Stimulated activated CD8-positive, alpha-beta memory T cell treated with anti-CD3 and anti-CD28 coated beads, Interleukin-15, amount 100 ng/mL, for 48 hours (primary cell): ENCODE measurements around the gene ASAP2.

ENCODE experiments used
- DNase-seq, 2 donors: peaks; one replicate each; pipeline ENCODE4 v3.0.0-alpha.2; 2020; ENCODE audit warnings: low read depth in 2 of 2

The ASAP2 gene

GRCh38 chr2:9403924-9404323 is 197.3 kb downstream of the ASAP2 start:
- DNase-seq, result no peak

DNA sequence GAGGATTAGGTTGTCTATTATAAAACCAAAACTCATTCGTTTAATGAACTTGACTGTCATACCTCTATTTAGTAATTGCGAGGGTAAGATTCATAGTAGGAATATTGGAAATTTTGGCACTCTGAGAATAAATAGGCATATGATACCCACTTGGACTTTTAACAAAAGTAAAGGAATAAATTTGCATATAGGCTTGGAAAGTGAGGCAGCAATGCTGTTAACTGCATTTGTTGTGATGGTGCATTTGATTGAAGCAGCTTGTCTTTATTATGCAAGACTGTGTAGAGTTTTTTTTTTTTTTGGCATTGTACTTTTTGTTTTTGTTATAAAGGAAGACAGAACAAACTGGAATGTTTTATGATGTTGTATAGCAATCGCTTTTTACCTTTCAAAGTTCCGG is 197.8 kb downstream of the ASAP2 start:
- DNase-seq, result no peak

DNA sequence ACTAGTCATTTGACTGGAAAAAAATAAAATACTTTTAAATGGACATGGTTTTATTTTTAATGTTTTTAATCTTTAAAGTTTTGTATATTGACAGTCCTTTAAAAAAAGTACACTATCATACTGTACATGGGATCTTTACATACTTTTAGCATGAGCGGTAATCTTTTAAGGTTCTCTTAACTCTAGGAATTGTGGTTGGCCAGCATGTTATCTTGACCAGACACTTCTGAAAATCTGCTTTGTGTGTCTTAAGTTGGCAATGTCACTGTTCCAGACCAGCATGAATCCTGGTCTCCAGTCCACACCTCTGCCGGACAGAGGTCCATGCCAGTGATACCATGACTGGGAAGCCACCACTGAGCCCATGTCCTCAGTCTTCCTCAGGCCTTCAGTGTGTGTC is 199.0 kb downstream of the ASAP2 start:
- DNase-seq, result no peak

DNA sequence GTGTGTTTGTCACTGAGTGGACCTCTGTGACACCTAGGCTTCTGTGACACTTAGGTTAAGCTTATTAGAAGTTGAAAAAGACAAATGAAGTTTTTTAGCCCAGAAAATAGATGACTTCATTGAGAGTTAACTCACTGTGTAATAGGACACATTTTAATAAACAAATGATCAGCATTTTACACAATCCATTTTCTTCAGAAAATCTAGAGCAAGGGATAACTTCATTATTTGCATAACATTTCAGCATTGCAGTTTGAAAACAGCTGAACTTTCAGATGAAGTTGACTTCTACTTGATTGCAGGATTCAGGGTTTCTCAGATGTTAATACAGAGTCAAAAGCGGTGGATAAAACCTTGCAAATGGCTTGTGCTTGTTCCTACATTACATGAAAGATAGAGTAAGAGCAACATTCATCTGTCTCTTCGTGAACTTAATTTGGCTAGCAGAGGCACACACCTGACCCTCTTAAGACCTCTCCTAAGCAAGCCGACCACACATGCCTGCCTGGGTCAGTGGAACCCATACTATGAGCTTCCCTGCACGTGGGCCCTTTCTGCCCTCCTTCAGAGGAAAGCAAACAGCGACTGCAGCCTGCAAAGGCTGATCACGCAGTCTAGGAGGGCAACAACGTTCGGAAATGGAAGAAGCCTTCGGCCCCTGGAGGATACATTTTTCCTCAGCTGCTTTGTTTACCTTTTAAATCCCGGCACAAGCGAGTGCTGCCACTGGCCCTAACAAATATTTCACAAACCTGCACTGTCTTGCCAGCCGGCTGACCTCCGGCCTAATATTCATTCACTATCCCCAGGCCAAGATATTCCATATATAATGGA is 200.1 kb downstream of the ASAP2 start:
- DNase-seq, result no peak

DNA sequence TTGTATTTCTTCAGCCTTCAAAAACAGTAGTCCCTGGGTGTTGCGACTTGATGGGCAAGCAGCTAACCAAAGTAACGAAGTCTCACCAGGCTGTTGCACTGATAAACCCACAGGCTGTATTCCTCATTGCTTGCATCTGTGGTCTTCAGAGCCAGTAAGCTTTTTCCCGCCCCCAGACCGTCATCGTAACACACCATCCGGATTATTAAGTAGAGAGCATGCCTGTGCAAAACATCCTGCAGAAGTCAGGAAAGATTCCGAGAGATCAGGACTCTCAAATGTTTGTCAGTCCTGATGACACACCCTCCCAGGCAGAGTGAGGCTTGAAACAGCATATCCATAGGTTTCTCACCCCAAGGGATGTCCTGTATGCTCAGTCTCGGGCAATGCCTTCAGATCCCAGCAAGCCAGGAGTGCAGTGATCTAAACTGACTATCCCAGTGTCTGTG is 200.8 kb downstream of the ASAP2 start:
- no peak for DNase-seq

DNA sequence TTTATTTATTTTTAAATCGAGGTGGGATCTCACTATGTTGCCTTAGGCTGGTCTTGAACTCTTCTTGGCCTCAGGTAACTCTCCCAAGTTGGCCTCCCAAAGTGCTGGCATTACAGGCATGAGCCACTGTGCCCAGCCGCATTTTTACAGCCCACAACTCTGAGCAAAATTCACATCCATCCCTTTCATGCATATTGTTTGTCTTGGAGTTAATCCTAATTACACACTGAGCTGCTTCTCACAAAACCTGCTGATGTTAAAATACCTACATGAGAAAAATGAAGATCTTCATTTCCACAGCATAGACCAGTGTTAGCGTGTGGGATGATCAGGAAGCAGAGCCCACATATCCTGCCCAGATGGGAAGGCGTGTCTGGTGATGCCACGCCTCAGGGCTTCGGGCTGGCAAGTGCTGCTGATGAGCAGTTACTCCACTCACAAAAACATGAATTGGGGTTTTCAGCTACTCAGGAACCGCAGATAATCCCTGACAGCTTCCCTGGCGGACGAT is 202.1 kb downstream of the ASAP2 start:
- no peak for DNase-seq

- DNase-seq, result no peak
These were observed 203.5 kb downstream of the ASAP2 start for GRCh38 chr2:9410108-9410507.

GRCh38 chr2:9412781-9413180 is 206.2 kb downstream of the ASAP2 start:
- DNase-seq, result no peak

DNA sequence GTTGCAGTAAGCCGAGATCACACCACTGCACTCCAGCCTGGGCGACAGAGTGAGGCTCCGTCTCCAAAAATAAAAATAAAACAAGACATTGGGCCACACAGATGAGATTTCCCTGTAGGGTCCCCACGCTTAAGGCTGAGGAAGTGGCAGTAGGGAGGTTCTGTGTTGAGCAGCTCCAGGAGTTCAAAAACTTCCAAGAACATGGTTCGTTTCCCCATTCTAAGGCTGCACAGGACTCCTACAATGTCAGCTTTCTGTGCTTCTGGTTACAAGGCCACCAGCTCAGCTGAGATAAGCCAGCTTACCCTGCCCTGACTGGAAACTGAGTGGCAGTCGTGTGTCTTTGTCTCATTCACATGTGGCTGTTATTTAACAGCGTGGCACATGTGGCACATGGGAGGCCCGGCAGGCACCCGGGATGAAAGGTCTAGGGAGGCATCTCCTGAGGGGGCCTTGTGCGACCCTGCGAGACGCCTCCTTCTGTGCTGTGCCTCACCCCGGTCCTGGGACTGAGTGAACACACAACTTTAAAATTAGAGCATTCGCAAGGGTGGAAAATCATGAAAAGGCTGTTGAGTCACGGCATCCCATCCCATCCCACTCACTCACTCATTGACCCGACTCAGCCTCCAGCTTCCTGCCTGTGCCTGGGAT is 209.0 kb downstream of the ASAP2 start:
- DNase-seq, result no peak

GRCh38 chr2:9416267-9416961 is 209.8 kb downstream of the ASAP2 start:
- no peak for DNase-seq

DNA sequence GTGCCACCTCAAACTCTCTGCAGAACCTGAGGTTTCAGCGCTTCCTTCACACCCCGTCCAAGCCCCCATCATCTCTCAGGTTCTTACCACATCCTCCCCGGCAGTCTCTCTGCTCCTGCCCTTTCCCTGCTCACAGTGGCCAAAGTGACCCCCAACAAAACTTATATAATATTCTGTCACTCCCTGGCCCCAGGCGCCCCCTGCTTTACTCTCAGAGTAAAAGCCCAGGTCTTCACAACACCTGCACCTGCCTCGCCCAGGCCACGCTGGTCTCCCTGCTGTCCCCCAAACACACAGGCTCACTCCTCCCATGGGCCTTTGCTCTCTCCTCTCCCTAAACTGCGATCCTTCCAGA is 210.3 kb downstream of the ASAP2 start:
- no peak for DNase-seq

DNA sequence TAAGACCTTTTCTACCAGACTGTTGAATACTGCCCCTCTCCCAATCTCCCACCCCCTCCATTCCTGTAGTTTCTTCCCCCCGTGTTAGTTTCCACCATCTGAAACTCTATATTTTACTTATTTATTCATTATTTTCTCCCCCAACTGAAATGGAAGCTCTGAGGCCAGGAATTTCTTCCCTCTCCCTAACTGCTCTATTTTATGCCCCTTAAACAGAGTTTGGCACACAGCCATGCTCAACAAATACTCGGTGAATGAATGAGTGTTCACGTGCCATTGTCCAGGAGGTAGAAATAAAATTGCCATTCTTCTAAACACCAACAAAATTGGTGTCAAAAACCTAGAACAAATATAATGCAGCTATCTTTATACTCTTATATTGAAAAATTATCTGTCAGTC is 211.1 kb downstream of the ASAP2 start:
- no peak for DNase-seq

- DNase-seq, result no peak
These were observed 212.1 kb downstream of the ASAP2 start for GRCh38 chr2:9418746-9419145.

DNA sequence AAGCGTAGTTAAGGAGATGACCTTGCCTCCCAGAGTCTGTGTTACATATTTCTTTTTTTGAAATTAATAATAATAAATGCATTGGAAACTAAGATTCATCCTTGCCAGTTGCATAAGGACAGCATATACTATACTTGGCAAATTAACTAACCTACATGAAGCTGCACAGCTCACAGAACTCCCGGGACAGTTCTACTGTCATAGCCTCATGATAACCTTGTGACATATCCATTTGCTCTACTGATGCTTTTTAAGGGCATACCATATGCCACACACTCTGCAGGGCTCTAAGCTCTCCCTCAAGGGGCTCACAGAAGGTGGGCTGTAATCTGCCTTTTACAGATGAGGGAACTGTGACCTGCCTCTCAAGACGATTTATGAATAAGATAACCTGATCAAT is 212.9 kb downstream of the ASAP2 start:
- DNase-seq, result no peak

DNA sequence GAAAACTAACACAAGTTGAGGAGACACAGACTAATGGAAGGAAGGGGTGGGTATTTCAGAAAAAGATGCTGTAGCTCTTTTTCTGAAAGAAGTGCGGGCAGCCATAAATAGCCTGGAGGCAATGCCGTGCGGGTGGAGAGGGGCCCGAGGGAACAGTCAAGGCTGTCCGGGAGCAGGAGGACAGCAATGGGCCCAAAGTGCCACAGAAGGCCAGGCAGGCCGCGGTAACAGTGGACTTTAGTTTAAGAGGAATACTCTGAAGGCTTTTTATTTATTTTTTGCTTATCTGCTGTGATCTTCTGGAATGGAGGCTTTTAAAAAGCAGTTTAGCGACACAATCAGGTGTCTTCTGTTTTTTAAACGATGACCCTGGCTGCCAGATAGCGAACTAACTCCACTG is 213.9 kb downstream of the ASAP2 start:
- no peak for DNase-seq

- DNase-seq, result peak; percentile 23 to 47
These were observed 215.9 kb downstream of the ASAP2 start for GRCh38 chr2:9422321-9423099.

GRCh38 chr2:9423100-9423921 is 216.7 kb downstream of the ASAP2 start, which contains the start of the genes CPSF3 and ITGB1BP1:
Gene CPSF3 (plus strand): TSS chr2:9423654. CDS start chr2:9423774, 120 bp downstream.
Gene ITGB1BP1 (minus strand): TSS chr2:9423528. CDS start chr2:9418697, 4,831 bp downstream.
- DNase-seq, result peak; percentile 97 to 98

- DNase-seq, result peak in 1 of 2 donors; percentile 8
These were observed 217.3 kb downstream of the ASAP2 start for GRCh38 chr2:9423922-9424272.

DNA sequence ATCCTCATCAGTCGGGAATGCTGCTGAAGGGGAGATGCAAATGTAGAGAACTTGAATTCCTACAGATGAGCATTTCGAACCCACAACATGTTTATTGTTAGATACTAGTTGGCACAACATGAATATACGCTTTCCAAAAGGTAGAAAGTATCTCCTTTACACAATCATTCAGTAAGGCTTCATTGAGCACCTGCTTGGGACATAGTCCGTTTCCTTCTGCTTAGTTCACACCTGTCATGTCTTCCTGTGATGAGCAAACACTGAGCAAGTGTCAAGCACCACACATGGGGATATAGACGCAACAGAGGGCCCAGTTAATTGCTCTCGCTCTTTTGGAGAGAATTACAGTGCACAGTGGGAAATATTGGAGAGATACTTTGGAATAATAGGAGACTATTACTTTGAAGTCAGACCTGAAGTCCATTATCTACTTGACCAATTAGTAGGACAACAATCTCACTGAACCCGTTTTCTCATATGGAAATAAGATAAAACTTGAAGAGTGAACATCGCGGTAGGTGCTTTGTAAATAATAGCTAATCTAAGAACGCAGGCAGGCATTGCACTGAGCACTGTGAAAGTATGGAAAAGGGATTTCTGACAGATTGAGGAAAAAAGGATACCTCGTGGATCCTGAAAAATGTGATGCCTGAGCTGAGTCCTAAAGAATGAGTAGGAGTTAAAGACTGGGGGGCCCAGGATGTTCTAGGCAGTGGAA is 218.0 kb downstream of the ASAP2 start:
- DNase-seq, result no peak

GRCh38 chr2:9428965-9429577 is 222.5 kb downstream of the ASAP2 start:
- no peak for DNase-seq
